ENCODE data around the gene CSNK2B.

CSNK2B gene

GRCh38 chr6:31665501-31666336 lies at the start of gene CSNK2B:
Gene CSNK2B, plus strand, starts transcription at chr6:31666080. Its CDS starts 752 bp downstream, at chr6:31666832.
- in situ Hi-C loops (cut with HindIII; ENCODE audit: low sequenced_read_pairs), result no loop called here
- TF ChIP-seq CTCF (IDR thresholded peaks at IDR 0.05; ENCODE audit: low read depth, low read length, missing control alignments), result no peak
- peak within 1 kb of the TSS; percentile 95 for H3K4me3 ChIP-seq (ENCODE audit: low read depth, low read length)
- DNase-seq (ENCODE audit: low read depth), result peak; percentile 91

- H3K4me3 ChIP-seq (ENCODE audit: low read depth, low read length), result no peak overlapping the region
- no peak for DNase-seq (ENCODE audit: low read depth)
- in situ Hi-C loops (cut with HindIII; ENCODE audit: low sequenced_read_pairs), result loop anchor here (5.0 kb wide), 1 partner anchor 75 kb away; the partner anchor contains the start of gene DDX39B
- TF ChIP-seq CTCF (IDR thresholded peaks at IDR 0.05; ENCODE audit: low read depth, low read length, missing control alignments), result no peak
Observed at GRCh38 chr6:31617010-31617409, 48.9 kb upstream of the CSNK2B start.

GRCh38 chr6:31619805-31620585 lies 45.9 kb upstream of the CSNK2B start:
- in situ Hi-C loops (cut with HindIII; ENCODE audit: low sequenced_read_pairs), result loop anchor here (5.0 kb wide), 1 partner anchor 78 kb away; the partner anchor contains the start of gene DDX39B
- no peak for TF ChIP-seq CTCF (IDR thresholded peaks at IDR 0.05; ENCODE audit: low read depth, low read length, missing control alignments)

GRCh38 chr6:31620586-31621319 lies 45.1 kb upstream of the CSNK2B start, which contains the start of gene PRRC2A:
Gene PRRC2A, plus strand, starts transcription at chr6:31620715. Its CDS starts 2,075 bp downstream, at chr6:31622790.
- peak; percentile 95 for DNase-seq (ENCODE audit: low read depth)
- H3K4me3 ChIP-seq (ENCODE audit: low read depth, low read length), result peak within 1 kb of the TSS; percentile 96
- in situ Hi-C loops (cut with HindIII; ENCODE audit: low sequenced_read_pairs), result no loop called here
- no peak for TF ChIP-seq CTCF (IDR thresholded peaks at IDR 0.05; ENCODE audit: low read depth, low read length, missing control alignments)

More at GRCh38 chr6:31619805-31620585, 45.9 kb upstream of the CSNK2B start:
- peak; percentile 97 for DNase-seq (ENCODE audit: low read depth)
- peak overlapping the region; percentile 96 for H3K4me3 ChIP-seq (ENCODE audit: low read depth, low read length)

- in situ Hi-C loops (cut with HindIII; ENCODE audit: low sequenced_read_pairs), result no loop called here
- TF ChIP-seq CTCF (IDR thresholded peaks at IDR 0.05; ENCODE audit: low read depth, low read length, missing control alignments), result no peak
- H3K4me3 ChIP-seq (ENCODE audit: low read depth, low read length), result peak overlapping the region; percentile 96
- DNase-seq (ENCODE audit: low read depth), result no peak
Observed at GRCh38 chr6:31621320-31621939, 44.5 kb upstream of the CSNK2B start.
